HEK293 (cell line): ENCODE results near the gene ZNF146.

ENCODE experiments used
- EGR2 ChIP-seq: fragments of 450-650 bp; formaldehyde crosslinking; IDR thresholded peaks from 2 replicates; pipeline ENCODE4 v1.5.1; 2016; ENCODE audit warnings: low read depth, missing biosample characterization, missing genetic modification characterization
- KLF10 ChIP-seq: fragments of 450-650 bp; IDR thresholded peaks from 2 replicates; pipeline ENCODE4 v1.5.1; 2018; ENCODE audit warnings: missing biosample characterization, mild to moderate bottlenecking, missing genetic modification characterization
- KLF7 ChIP-seq: fragments of 450-650 bp; formaldehyde crosslinking; IDR thresholded peaks from 2 replicates; pipeline ENCODE4 v1.5.1; 2016; ENCODE audit warnings: missing biosample characterization, missing genetic modification characterization, borderline replicate concordance
- KLF9 ChIP-seq: fragments of 450-650 bp; formaldehyde crosslinking; IDR thresholded peaks from 2 replicates; pipeline ENCODE4 v1.5.1; 2016; ENCODE audit warnings: missing biosample characterization, missing genetic modification characterization, low read depth
- MZF1 ChIP-seq: fragments of 450-650 bp; formaldehyde crosslinking; IDR thresholded peaks from 2 replicates; pipeline ENCODE4 v1.5.1; 2017; ENCODE audit warnings: missing biosample characterization, missing genetic modification characterization, borderline replicate concordance
- SCRT1 ChIP-seq: fragments of 450-650 bp; formaldehyde crosslinking; IDR thresholded peaks from 2 replicates; pipeline ENCODE4 v1.5.1; 2016; ENCODE audit warnings: missing biosample characterization, missing genetic modification characterization, borderline replicate concordance
- ZBTB17 ChIP-seq: fragments of 450-650 bp; formaldehyde crosslinking; IDR thresholded peaks from 2 replicates; pipeline ENCODE4 v1.5.1; 2016; ENCODE audit warnings: missing biosample characterization, missing genetic modification characterization
- ZBTB48 ChIP-seq: fragments of 450-650 bp; formaldehyde crosslinking; IDR thresholded peaks from 2 replicates; pipeline ENCODE4 v1.5.1; 2016; ENCODE audit warnings: missing biosample characterization, missing genetic modification characterization
- ZFP37 ChIP-seq: fragments of 450-650 bp; formaldehyde crosslinking; IDR thresholded peaks from 2 replicates; pipeline ENCODE4 v1.5.1; 2016; ENCODE audit warnings: missing biosample characterization, missing genetic modification characterization
- ZNF138 ChIP-seq: fragments of 450-650 bp; formaldehyde crosslinking; IDR thresholded peaks from 2 replicates; pipeline ENCODE4 v1.5.1; 2016; ENCODE audit warnings: missing biosample characterization, missing genetic modification characterization, borderline replicate concordance
- ZNF146 ChIP-seq: fragments of 450-650 bp; formaldehyde crosslinking; IDR thresholded peaks from 2 replicates; pipeline ENCODE4 v1.5.1; 2016; ENCODE audit warnings: missing biosample characterization, missing genetic modification characterization
- ZNF169 ChIP-seq: fragments of 450-650 bp; formaldehyde crosslinking; IDR thresholded peaks from 2 replicates; pipeline ENCODE4 v1.5.1; 2016; ENCODE audit warnings: missing biosample characterization, missing genetic modification characterization
- ZNF223 ChIP-seq: fragments of 450-650 bp; formaldehyde crosslinking; IDR thresholded peaks from 2 replicates; pipeline ENCODE4 v1.5.1; 2016; ENCODE audit warnings: missing biosample characterization, missing genetic modification characterization
- ZNF37A ChIP-seq: fragments of 450-650 bp; IDR thresholded peaks from 2 replicates; pipeline ENCODE4 v1.5.1; 2018; ENCODE audit warnings: missing biosample characterization, missing genetic modification characterization
- ZNF48 ChIP-seq: fragments of 450-650 bp; formaldehyde crosslinking; IDR thresholded peaks from 2 replicates; pipeline ENCODE4 v1.5.1; 2016; ENCODE audit warnings: missing biosample characterization, missing genetic modification characterization
- ZNF501 ChIP-seq: fragments of 450-650 bp; formaldehyde crosslinking; IDR thresholded peaks from 2 replicates; pipeline ENCODE4 v1.5.1; 2016; ENCODE audit warnings: missing biosample characterization, missing genetic modification characterization
- ZNF510 ChIP-seq: fragments of 450-650 bp; formaldehyde crosslinking; IDR thresholded peaks from 2 replicates; pipeline ENCODE4 v1.5.1; 2018; ENCODE audit warnings: mild to moderate bottlenecking, missing genetic modification characterization, missing biosample characterization; ENCODE audit not compliant: insufficient replicate concordance
- ZNF530 ChIP-seq: fragments of 450-650 bp; formaldehyde crosslinking; IDR thresholded peaks from 2 replicates; pipeline ENCODE4 v1.5.1; 2016; ENCODE audit warnings: low read depth, missing biosample characterization, missing genetic modification characterization
- ZNF561 ChIP-seq: fragments of 450-650 bp; IDR thresholded peaks from 2 replicates; pipeline ENCODE4 v1.5.1; 2018; ENCODE audit warnings: missing biosample characterization, missing genetic modification characterization, borderline replicate concordance
- ZNF658 ChIP-seq: fragments of 450-650 bp; formaldehyde crosslinking; IDR thresholded peaks from 2 replicates; pipeline ENCODE4; 2016; ENCODE audit warnings: missing biosample characterization, missing genetic modification characterization
- ZNF670 ChIP-seq: fragments of 450-650 bp; formaldehyde crosslinking; IDR thresholded peaks from 2 replicates; pipeline ENCODE4 v1.5.1; 2016; ENCODE audit warnings: missing biosample characterization, missing genetic modification characterization, low read depth
- ZNF768 ChIP-seq: fragments of 450-650 bp; formaldehyde crosslinking; IDR thresholded peaks from 2 replicates; pipeline ENCODE4 v1.5.1; 2018; ENCODE audit warnings: missing biosample characterization, mild to moderate bottlenecking, missing genetic modification characterization
- ZNF791 ChIP-seq: fragments of 450-650 bp; formaldehyde crosslinking; IDR thresholded peaks from 2 replicates; pipeline ENCODE4 v1.5.1; 2016; ENCODE audit warnings: missing biosample characterization, missing genetic modification characterization
- TF ChIP-seq, protein P1 (sequence below): fragments of 450-650 bp; formaldehyde crosslinking; IDR thresholded peaks from 2 replicates; pipeline ENCODE4 v1.5.1; 2016; ENCODE audit warnings: missing biosample characterization, missing genetic modification characterization
- TF ChIP-seq, protein P2 (sequence below): fragments of 450-650 bp; formaldehyde crosslinking; IDR thresholded peaks from 2 replicates; pipeline ENCODE4 v1.5.1; 2017; ENCODE audit warnings: missing biosample characterization, missing genetic modification characterization
- TF ChIP-seq, protein P3 (sequence below): fragments of 450-650 bp; formaldehyde crosslinking; IDR thresholded peaks from 2 replicates; pipeline ENCODE4 v1.5.1; 2017; ENCODE audit warnings: missing biosample characterization, missing genetic modification characterization
- TF ChIP-seq, protein P4 (sequence below): fragments of 450-650 bp; formaldehyde crosslinking; IDR thresholded peaks from 2 replicates; pipeline ENCODE4 v1.5.1; 2016; ENCODE audit warnings: missing biosample characterization, missing genetic modification characterization
- TF ChIP-seq, protein P5 (sequence below): fragments of 450-650 bp; formaldehyde crosslinking; IDR thresholded peaks from 2 replicates; pipeline ENCODE4 v1.5.1; 2016; ENCODE audit warnings: missing biosample characterization, missing genetic modification characterization, borderline replicate concordance

Gene ZNF146

DNA sequence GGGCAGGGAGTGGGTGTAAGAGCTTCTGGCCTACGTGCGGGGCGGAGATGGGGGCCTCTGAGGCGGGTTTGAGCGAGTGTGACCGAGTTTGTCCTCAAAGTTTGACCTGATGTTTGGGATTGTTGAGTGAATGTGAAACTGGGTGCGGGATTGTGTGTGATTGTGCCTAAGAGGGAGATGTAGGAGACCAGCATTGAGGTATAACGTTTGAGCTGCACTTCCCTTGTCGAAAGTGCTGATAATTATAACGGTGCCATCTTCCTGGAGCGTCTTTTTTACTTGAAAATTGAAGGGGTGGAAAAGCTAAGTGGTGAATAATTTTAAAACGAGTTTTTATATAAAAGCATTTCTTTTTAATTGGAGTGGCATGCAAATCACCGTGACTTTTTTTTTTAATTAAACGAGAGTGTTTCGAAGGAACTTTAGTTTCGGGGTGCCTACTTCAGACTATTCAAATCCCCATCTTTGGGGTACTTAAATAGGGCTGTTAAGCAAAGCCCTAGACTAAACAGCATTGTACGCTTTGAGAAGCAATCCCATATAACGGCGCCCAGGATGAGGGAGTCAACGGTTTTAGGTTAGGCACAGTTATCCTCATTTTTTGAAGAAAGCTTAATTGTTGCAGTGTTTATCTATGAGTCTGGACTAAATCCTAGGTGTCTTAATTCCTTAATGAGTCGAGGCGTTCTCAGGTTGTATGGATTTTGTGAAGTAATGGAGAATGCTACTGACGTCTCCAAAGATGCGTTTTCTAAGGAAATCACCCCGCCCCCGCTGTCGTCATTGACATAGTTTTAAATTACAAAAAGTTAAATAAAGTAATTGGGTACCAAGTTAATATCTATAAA is 594 bp downstream of the ZNF146 start (continued):
- TF ChIP-seq, protein P1, sequence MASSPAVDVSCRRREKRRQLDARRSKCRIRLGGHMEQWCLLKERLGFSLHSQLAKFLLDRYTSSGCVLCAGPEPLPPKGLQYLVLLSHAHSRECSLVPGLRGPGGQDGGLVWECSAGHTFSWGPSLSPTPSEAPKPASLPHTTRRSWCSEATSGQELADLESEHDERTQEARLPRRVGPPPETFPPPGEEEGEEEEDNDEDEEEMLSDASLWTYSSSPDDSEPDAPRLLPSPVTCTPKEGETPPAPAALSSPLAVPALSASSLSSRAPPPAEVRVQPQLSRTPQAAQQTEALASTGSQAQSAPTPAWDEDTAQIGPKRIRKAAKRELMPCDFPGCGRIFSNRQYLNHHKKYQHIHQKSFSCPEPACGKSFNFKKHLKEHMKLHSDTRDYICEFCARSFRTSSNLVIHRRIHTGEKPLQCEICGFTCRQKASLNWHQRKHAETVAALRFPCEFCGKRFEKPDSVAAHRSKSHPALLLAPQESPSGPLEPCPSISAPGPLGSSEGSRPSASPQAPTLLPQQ (tag by site-specific recombination): no peak; the same call in 1 of the 2 replicates
- TF ChIP-seq MZF1 (tag by site-specific recombination): no peak
- peak; percentile 7; the same call in 1 of the 2 replicates for TF ChIP-seq ZNF561
- TF ChIP-seq, protein P2, sequence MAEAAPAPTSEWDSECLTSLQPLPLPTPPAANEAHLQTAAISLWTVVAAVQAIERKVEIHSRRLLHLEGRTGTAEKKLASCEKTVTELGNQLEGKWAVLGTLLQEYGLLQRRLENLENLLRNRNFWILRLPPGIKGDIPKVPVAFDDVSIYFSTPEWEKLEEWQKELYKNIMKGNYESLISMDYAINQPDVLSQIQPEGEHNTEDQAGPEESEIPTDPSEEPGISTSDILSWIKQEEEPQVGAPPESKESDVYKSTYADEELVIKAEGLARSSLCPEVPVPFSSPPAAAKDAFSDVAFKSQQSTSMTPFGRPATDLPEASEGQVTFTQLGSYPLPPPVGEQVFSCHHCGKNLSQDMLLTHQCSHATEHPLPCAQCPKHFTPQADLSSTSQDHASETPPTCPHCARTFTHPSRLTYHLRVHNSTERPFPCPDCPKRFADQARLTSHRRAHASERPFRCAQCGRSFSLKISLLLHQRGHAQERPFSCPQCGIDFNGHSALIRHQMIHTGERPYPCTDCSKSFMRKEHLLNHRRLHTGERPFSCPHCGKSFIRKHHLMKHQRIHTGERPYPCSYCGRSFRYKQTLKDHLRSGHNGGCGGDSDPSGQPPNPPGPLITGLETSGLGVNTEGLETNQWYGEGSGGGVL (tag by site-specific recombination): no peak
- TF ChIP-seq KLF10 (tag by site-specific recombination): peak; percentile 22; the same call in 1 of the 2 replicates
- TF ChIP-seq, protein P3, sequence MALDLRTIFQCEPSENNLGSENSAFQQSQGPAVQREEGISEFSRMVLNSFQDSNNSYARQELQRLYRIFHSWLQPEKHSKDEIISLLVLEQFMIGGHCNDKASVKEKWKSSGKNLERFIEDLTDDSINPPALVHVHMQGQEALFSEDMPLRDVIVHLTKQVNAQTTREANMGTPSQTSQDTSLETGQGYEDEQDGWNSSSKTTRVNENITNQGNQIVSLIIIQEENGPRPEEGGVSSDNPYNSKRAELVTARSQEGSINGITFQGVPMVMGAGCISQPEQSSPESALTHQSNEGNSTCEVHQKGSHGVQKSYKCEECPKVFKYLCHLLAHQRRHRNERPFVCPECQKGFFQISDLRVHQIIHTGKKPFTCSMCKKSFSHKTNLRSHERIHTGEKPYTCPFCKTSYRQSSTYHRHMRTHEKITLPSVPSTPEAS (tag by site-specific recombination): no peak
- TF ChIP-seq, protein P4, sequence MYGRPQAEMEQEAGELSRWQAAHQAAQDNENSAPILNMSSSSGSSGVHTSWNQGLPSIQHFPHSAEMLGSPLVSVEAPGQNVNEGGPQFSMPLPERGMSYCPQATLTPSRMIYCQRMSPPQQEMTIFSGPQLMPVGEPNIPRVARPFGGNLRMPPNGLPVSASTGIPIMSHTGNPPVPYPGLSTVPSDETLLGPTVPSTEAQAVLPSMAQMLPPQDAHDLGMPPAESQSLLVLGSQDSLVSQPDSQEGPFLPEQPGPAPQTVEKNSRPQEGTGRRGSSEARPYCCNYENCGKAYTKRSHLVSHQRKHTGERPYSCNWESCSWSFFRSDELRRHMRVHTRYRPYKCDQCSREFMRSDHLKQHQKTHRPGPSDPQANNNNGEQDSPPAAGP (tag by site-specific recombination): peak; percentile 86
- TF ChIP-seq ZNF658 (tag by site-specific recombination): 0 out of 2 replicates have a peak, but pooled peaks have one; percentile 81
- peak; percentile 57; the same call in 1 of the 2 replicates for TF ChIP-seq ZNF169
- no peak for TF ChIP-seq ZNF510 (tag by site-specific recombination)
- TF ChIP-seq ZNF48 (tag by site-specific recombination): no peak
- peak; percentile 83 for TF ChIP-seq EGR2 (tag by site-specific recombination)
- TF ChIP-seq ZNF791 (tag by site-specific recombination): no peak; the same call in 1 of the 2 replicates
- TF ChIP-seq ZBTB48: no peak; the same call in none of the 2 replicates
- peak; percentile 28; the same call in 1 of the 2 replicates for TF ChIP-seq ZNF501 (tag by site-specific recombination)
- TF ChIP-seq ZNF530: no peak
- no peak for TF ChIP-seq ZBTB17
- TF ChIP-seq, protein P5, sequence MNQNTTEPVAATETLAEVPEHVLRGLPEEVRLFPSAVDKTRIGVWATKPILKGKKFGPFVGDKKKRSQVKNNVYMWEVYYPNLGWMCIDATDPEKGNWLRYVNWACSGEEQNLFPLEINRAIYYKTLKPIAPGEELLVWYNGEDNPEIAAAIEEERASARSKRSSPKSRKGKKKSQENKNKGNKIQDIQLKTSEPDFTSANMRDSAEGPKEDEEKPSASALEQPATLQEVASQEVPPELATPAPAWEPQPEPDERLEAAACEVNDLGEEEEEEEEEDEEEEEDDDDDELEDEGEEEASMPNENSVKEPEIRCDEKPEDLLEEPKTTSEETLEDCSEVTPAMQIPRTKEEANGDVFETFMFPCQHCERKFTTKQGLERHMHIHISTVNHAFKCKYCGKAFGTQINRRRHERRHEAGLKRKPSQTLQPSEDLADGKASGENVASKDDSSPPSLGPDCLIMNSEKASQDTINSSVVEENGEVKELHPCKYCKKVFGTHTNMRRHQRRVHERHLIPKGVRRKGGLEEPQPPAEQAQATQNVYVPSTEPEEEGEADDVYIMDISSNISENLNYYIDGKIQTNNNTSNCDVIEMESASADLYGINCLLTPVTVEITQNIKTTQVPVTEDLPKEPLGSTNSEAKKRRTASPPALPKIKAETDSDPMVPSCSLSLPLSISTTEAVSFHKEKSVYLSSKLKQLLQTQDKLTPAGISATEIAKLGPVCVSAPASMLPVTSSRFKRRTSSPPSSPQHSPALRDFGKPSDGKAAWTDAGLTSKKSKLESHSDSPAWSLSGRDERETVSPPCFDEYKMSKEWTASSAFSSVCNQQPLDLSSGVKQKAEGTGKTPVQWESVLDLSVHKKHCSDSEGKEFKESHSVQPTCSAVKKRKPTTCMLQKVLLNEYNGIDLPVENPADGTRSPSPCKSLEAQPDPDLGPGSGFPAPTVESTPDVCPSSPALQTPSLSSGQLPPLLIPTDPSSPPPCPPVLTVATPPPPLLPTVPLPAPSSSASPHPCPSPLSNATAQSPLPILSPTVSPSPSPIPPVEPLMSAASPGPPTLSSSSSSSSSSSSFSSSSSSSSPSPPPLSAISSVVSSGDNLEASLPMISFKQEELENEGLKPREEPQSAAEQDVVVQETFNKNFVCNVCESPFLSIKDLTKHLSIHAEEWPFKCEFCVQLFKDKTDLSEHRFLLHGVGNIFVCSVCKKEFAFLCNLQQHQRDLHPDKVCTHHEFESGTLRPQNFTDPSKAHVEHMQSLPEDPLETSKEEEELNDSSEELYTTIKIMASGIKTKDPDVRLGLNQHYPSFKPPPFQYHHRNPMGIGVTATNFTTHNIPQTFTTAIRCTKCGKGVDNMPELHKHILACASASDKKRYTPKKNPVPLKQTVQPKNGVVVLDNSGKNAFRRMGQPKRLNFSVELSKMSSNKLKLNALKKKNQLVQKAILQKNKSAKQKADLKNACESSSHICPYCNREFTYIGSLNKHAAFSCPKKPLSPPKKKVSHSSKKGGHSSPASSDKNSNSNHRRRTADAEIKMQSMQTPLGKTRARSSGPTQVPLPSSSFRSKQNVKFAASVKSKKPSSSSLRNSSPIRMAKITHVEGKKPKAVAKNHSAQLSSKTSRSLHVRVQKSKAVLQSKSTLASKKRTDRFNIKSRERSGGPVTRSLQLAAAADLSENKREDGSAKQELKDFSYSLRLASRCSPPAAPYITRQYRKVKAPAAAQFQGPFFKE (tag by site-specific recombination): no peak
- peak; percentile 92; the same call in 1 of the 2 replicates for TF ChIP-seq ZNF138
- TF ChIP-seq SCRT1: no peak
- no peak for TF ChIP-seq ZNF37A (tag by site-specific recombination)
- TF ChIP-seq ZNF223 (tag by site-specific recombination): peak; percentile 27; the same call in 1 of the 2 replicates
- TF ChIP-seq ZNF670: no peak
- TF ChIP-seq ZNF146 (tag by site-specific recombination): peak; percentile 78; the same call in 1 of the 2 replicates
- no peak; the same call in none of the 2 replicates for TF ChIP-seq KLF9
- no peak; the same call in none of the 2 replicates for TF ChIP-seq KLF7 (tag by site-specific recombination)
- no peak; the same call in 1 of the 2 replicates for TF ChIP-seq ZNF768
- peak; percentile 94 for TF ChIP-seq ZFP37 (tag by site-specific recombination)
